NK-92 (cell line): ENCODE data around the gene MAGI1.

Experiments
- DNase-seq: peaks from one replicate; lab custom pipeline; 2025; ENCODE audit not compliant: unreplicated experiment; lab: John Stamatoyannopoulos, UW

The MAGI1 gene

GRCh38 chr3:65597952-65598413 is 440.7 kb downstream of the MAGI1 start:
- DNase-seq, result no peak

DNA sequence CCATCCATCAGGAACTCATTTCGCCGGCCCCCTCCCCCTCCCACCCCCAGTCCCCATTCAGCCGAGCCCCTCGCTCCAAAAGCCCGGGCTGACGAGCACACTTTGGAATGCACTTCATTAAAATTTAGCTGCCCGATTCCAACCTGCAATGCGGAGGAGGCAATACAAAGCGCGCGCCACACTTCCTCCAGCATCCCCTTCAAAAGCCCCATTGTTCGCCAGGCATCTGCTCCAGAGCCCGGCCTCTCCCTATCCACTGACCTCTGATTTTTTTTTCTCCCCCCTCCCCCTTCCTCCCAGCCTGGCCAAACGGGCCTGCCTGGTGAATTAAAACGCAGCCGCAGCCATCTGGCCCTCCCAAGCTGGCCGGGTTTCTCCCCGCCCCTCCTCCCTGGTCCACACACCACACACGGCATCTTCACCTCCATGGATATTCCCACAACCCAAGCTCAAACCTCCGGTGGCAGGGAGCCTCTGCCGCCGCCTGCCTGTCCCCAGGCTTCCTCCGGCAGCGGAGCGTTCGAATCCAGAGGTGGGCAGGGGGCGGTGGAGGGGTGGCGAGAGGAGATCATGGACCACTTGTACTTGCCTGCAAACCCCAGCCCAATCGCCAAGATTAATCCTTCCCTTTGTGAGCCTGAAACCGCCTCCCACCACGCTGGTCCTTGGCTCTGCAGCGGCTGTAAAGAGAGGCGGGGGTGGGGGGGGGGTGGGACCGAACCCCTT is 441.3 kb downstream of the MAGI1 start:
- DNase-seq, result no peak

GRCh38 chr3:65596571-65597225 is 442.0 kb downstream of the MAGI1 start:
- DNase-seq, result no peak

- no peak for DNase-seq
Measured at GRCh38 chr3:65596029-65596300, 442.8 kb downstream of the MAGI1 start.

- DNase-seq, result no peak
Measured at GRCh38 chr3:65595222-65596028, 443.3 kb downstream of the MAGI1 start.

- DNase-seq, result no peak
Measured at GRCh38 chr3:65593780-65594752, 444.7 kb downstream of the MAGI1 start.

GRCh38 chr3:65591313-65591712 is 447.4 kb downstream of the MAGI1 start:
- DNase-seq, result no peak

DNA sequence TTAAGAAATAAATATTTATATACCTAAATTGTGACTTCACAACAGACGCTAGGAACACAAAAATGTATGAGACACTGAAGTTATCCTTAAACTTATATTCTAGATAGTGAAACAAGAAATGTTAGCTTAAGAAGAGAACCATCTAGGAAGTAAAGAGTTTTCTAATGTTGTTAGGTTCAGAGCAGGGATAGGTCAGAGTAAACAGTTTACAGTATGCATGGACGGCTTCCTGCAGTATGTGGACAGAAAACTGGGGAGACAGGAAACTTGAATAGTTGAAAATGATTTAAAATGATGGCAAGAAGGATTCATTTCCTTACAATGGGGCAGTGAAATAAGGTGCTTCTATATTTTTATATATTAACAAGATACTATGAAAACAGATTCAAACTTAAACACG is 449.8 kb downstream of the MAGI1 start:
- DNase-seq, result no peak

- DNase-seq, result no peak
Measured at GRCh38 chr3:65587650-65588439, 450.9 kb downstream of the MAGI1 start.

- DNase-seq, result no peak
Measured at GRCh38 chr3:65584913-65585312, 453.8 kb downstream of the MAGI1 start.

GRCh38 chr3:65584002-65584401 is 454.7 kb downstream of the MAGI1 start:
- no peak for DNase-seq

- DNase-seq, result no peak
Measured at GRCh38 chr3:65583188-65583587, 455.5 kb downstream of the MAGI1 start.

GRCh38 chr3:65582012-65582717 is 456.6 kb downstream of the MAGI1 start:
- DNase-seq, result no peak

- no peak for DNase-seq
Measured at GRCh38 chr3:65581313-65581712, 457.4 kb downstream of the MAGI1 start.

DNA sequence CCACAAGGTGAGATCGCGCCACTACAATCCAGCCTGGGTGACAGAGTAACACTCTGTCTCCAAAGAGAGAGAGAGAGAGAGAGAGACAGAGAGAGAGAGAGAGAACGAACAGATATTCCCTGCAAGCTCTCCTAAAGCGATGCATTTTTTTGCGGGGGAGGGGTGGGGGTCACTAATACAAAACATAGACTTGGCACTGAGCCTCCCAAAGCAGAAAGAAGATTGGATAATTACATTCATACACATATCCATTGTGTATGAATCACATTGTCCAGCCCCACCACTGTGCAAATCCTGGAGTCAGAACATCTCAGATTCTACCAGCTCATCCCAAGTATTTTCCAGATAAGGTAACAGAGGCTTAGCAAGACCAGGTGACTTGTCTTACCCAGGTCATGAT is 459.9 kb downstream of the MAGI1 start:
- no peak for DNase-seq

DNA sequence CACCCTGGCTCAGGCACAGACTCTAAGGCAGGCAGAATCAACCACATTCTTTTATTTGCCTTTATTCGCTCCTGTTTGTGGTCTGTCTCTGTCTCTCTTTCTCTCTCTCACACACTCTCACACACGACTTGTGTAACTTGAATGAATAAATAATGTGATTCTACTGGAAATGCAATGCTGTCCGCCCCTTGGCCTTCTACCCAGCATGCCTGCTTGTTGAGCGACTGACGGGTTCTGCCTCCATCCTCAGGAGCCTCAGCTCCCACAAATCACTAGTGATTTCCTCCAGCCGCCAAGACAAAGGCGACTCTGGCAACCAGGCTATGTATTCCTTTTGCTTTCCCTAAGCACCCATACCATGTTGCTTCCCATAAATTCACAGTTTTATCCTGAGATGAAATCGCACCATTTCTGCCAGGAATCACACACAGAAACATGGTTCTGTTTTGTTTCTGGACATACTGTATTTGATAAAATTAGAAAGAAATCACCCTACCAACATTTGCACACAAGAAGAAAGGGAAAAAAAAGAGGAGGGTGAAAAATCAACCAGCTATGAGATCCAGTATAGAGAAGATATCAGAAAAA is 460.8 kb downstream of the MAGI1 start:
- DNase-seq, result no peak

DNA sequence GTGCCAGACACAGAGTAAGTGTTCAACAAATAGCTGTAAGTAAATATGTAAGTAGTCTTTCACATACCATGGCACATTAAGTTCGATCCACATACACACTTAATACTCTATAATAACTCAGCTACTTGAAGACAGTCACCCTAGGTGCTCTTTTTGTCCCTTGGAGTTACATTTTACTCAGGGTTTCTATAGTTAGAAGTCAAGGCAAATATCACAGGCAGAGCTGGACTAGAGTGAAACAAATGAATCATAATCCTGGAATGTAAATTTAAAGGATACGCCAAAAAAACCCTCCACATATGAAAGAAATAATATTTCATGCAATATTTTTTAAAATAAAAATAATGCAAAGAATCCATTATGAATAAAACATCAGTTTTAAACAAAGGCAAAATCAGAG is 461.8 kb downstream of the MAGI1 start:
- no peak for DNase-seq

DNA sequence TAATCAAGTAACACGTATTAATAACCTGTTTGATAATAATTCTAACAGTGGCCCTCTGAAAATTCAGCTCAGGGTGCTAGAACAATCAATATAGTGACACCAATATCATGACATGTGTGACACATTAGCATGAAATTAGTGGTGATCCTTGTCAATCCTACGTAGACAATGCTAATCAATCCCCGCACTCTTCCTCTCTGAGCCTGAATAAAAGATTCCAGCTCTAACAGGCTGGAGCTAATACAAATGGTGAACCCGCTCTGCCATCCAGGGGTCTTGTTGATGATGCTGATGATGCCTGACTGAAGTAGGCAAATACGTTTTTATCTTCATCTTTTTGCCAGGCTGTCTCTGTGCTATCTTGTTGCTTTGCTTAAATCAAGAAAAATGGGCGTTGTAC is 462.5 kb downstream of the MAGI1 start:
- no peak for DNase-seq

GRCh38 chr3:65575376-65575840 is 463.3 kb downstream of the MAGI1 start:
- no peak for DNase-seq
